GM12878 (cell line): ENCODE results near the gene DDC. TPM values are rescaled to one million over a fixed set of nuclear protein-coding genes. Genes with fewer than 3 reads are reported as not detected.
A peak's percentile ranks its signal among the peaks of the same experiment; 100 is the strongest.

Source experiments
- BCL3 ChIP-seq: IDR thresholded peaks from 2 replicates; pipeline ENCODE4 v1.6.1; 2011; ENCODE audit warnings: borderline replicate concordance, low read depth, mild to moderate bottlenecking, moderate library complexity, low read length; ENCODE audit not compliant: insufficient read depth, poor library complexity, severe bottlenecking
- CEBPZ ChIP-seq: fragments of 150-350 bp; IDR thresholded peaks from 2 replicates; pipeline ENCODE4 v1.6.1; 2016; ENCODE audit warnings: low read depth, low read length
- CHD2 ChIP-seq: IDR thresholded peaks from 2 replicates; pipeline ENCODE4 v1.6.1; 2011; ENCODE audit warnings: low read depth, low read length, improper control_type of control experiment, borderline replicate concordance
- EED ChIP-seq: sonication (generic); IDR thresholded peaks from 2 replicates; pipeline ENCODE4 v1.6.1; 2016; ENCODE audit warnings: antibody characterized with exemption, low read depth
- ELK1 ChIP-seq: IDR thresholded peaks from 2 replicates; pipeline ENCODE4 v1.6.1; 2012; ENCODE audit warnings: low read depth, low read length, improper control_type of control experiment
- EP300 ChIP-seq, 2 experiments: fragments of 150-350 bp in 1 of 2; IDR thresholded peaks; 2 replicates each; pipeline ENCODE4 v1.6.1; 2011 to 2012; ENCODE audit warnings: low read depth in 2 of 2, low read length in 2 of 2, borderline replicate concordance in 1 of 2, improper control_type of control experiment in 1 of 2, inconsistent platforms in 1 of 2; ENCODE audit not compliant: control insufficient read depth in 1 of 2
- HCFC1 ChIP-seq: fragments of 150-350 bp; IDR thresholded peaks from 2 replicates; pipeline ENCODE4 v1.6.1; 2014; ENCODE audit warnings: low read length
- IKZF2 ChIP-seq, 2 experiments: fragments of 450-650 bp; IDR thresholded peaks; 2 replicates each; pipeline ENCODE4 v1.6.1; 2017; ENCODE audit warnings: mild to moderate bottlenecking in 2 of 2, moderate library complexity in 2 of 2
- IRF4 ChIP-seq: IDR thresholded peaks from 2 replicates; pipeline ENCODE4 v1.6.1; 2011; ENCODE audit warnings: low read depth, low read length
- LARP7 ChIP-seq: fragments of 450-650 bp; IDR thresholded peaks from 2 replicates; pipeline ENCODE4 v1.6.1; 2017; ENCODE audit warnings: mild to moderate bottlenecking
- MAX ChIP-seq: IDR thresholded peaks from 2 replicates; pipeline ENCODE4 v1.6.1; 2012; ENCODE audit warnings: low read depth, low read length, improper control_type of control experiment
- MTA2 ChIP-seq: fragments of 450-650 bp; IDR thresholded peaks from 2 replicates; pipeline ENCODE4 v1.6.1; 2016; ENCODE audit warnings: low read depth, mild to moderate bottlenecking, moderate library complexity
- NFIC ChIP-seq: IDR thresholded peaks from 2 replicates; pipeline ENCODE4 v1.6.1; 2012; ENCODE audit warnings: low read depth, mild to moderate bottlenecking, inconsistent platforms, low read length, moderate library complexity
- NR2C1 ChIP-seq: fragments of 450-650 bp; IDR thresholded peaks from 2 replicates; pipeline ENCODE4 v1.6.1; 2017; ENCODE audit warnings: antibody characterized with exemption, mild to moderate bottlenecking, moderate library complexity
- PAX5 ChIP-seq: IDR thresholded peaks from 2 replicates; pipeline ENCODE4 v1.6.1; 2011; ENCODE audit warnings: low read depth, low read length, borderline replicate concordance
- POLR2A ChIP-seq: IDR thresholded peaks from 2 replicates; pipeline ENCODE4 v1.6.1; 2011; ENCODE audit warnings: low read depth, mild to moderate bottlenecking, low read length
- POU2F2 ChIP-seq: IDR thresholded peaks from 3 replicates; pipeline ENCODE4 v1.6.1; 2011; ENCODE audit warnings: low read depth, mild to moderate bottlenecking, low read length, borderline replicate concordance
- RAD51 ChIP-seq: fragments of 450-650 bp; IDR thresholded peaks from 2 replicates; pipeline ENCODE4 v1.6.1; 2016; ENCODE audit warnings: moderate library complexity, mild to moderate bottlenecking, inconsistent platforms
- SPI1 ChIP-seq: IDR thresholded peaks from 2 replicates; pipeline ENCODE4 v1.6.1; 2011; ENCODE audit warnings: low read depth, mild to moderate bottlenecking, low read length, moderate library complexity, borderline replicate concordance; ENCODE audit not compliant: insufficient read depth
- STAT1 ChIP-seq: fragments of 450-650 bp; conservative IDR thresholded peaks from 2 replicates; pipeline ENCODE4 v1.6.1; 2014; ENCODE audit warnings: antibody characterized with exemption, mild to moderate bottlenecking
- polyA plus RNA-seq, 11 experiments: library from polyadenylated mRNA; depleted of rRNA in 4 of 11; unstranded in 6 of 11; stranded (reverse) in 5 of 11; fragments of >200 nt; fragmentation: Nextera tagmentation in 4 of 11; fragmentation: Illumina TruSeq in 1 of 11; extraction: Ambion mirVana in 4 of 11; extraction: Trizol in 1 of 11; gene quantifications; 1 replicate in 1 of 11; 2 replicates in 10 of 11; pipeline versions ENCODE4 v1.2.1 to v1.2.3, GENCODE V29; 2011 to 2016; ENCODE audit warnings: inconsistent platforms in 2 of 11, missing spikeins in 2 of 11, low read depth in 1 of 11
- total RNA-seq, 4 experiments: library from RNA; depleted of rRNA in 3 of 4; stranded (reverse); fragments of >200 nt in 3 of 4; fragmentation: Illumina TruSeq in 1 of 4; extraction: Trizol in 1 of 4; gene quantifications; 2 replicates each; pipeline versions ENCODE4 v1.2.1 to v1.2.3, GENCODE V29; 2013 to 2021

DDC gene
- total and polyA plus RNA-seq, 10 of the 15 experiments (the other 5 are each of a cell fraction or from before 2014, with no cell fraction given), result not detected

GRCh38 chr7:50409856-50410745 is 155.1 kb downstream of the DDC start (continued):
- TF ChIP-seq CHD2 (peak; percentile 8; the same call in 1 of the 2 replicates), HCFC1 (no peak), POLR2A (peak; percentile 49; the same call in 1 of the 2 replicates), EP300 (IDR thresholded peaks at IDR 0.05; ENCODE audit: borderline replicate concordance in 1 of 2, control insufficient read depth in 1 of 2, low read depth in 2 of 2, low read length in 2 of 2) (peak; percentile 32 to 54; a peak in 1 of 4 replicates), IRF4 (0 out of 2 replicates have a peak, but pooled peaks have one; percentile 51), ELK1 (no peak), PAX5 (peak; percentile 25; the same call in 1 of the 2 replicates), MTA2 (peak; percentile 72; the same call in 1 of the 2 replicates), RAD51 (peak; percentile 43; the same call in 1 of the 2 replicates), LARP7 (peak; percentile 41; the same call in 1 of the 2 replicates), SPI1 (peak; percentile 85), STAT1 (no peak), EED (peak; percentile 90), NR2C1 (no peak), NFIC (peak; percentile 70; the same call in 1 of the 2 replicates), CEBPZ (no peak), POU2F2 (peak; percentile 96), BCL3 (peak; percentile 54), MAX (peak; percentile 15; the same call in 1 of the 2 replicates), IKZF2 (IDR thresholded peaks at IDR 0.05) (peak; percentile 90 to 93)
